ENCODE results near the gene CAPS2.

CAPS2 gene

GRCh38 chr12:75302781-75303180 is 27.3 kb downstream of the CAPS2 start:
- DNase-seq, result no peak

- DNase-seq, result no peak
These were observed 27.9 kb downstream of the CAPS2 start for GRCh38 chr12:75302225-75302624.

- DNase-seq, result no peak
These were observed 35.3 kb downstream of the CAPS2 start for GRCh38 chr12:75294797-75295196.

- DNase-seq, result no peak
These were observed 35.8 kb downstream of the CAPS2 start for GRCh38 chr12:75294336-75294735.

- no peak for DNase-seq
These were observed 39.1 kb downstream of the CAPS2 start for GRCh38 chr12:75291014-75291413.

- DNase-seq, result no peak
These were observed 40.4 kb downstream of the CAPS2 start for GRCh38 chr12:75289753-75290152.

- DNase-seq, result no peak
These were observed 41.3 kb downstream of the CAPS2 start for GRCh38 chr12:75288860-75289259.

GRCh38 chr12:75275702-75276101 is 54.4 kb downstream of the CAPS2 start:
- DNase-seq, result no peak

GRCh38 chr12:75271576-75271975 is 58.5 kb downstream of the CAPS2 start:
- no peak for DNase-seq

GRCh38 chr12:75270157-75270556 is 60.0 kb downstream of the CAPS2 start:
- no peak for DNase-seq

GRCh38 chr12:75269209-75269608 is 60.9 kb downstream of the CAPS2 start:
- DNase-seq, result no peak

- DNase-seq, result no peak
These were observed 69.8 kb downstream of the CAPS2 start for GRCh38 chr12:75260316-75260715.

- no peak for DNase-seq
These were observed 71.0 kb downstream of the CAPS2 start for GRCh38 chr12:75259143-75259542.

GRCh38 chr12:75257510-75257909 is 72.6 kb downstream of the CAPS2 start:
- DNase-seq, result no peak

- DNase-seq, result no peak
These were observed 85.0 kb downstream of the CAPS2 start for GRCh38 chr12:75245108-75245507.

GRCh38 chr12:75239987-75240386 is 90.1 kb downstream of the CAPS2 start:
- DNase-seq, result no peak

GRCh38 chr12:75236206-75236605 is 93.9 kb downstream of the CAPS2 start:
- no peak for DNase-seq

GRCh38 chr12:75227132-75227531 is 103.0 kb downstream of the CAPS2 start:
- DNase-seq, result no peak

Data from stimulated activated CD4-positive, alpha-beta T cell treated with anti-CD3 and anti-CD28 coated beads, Interleukin-4, amount 100 ng/mL, for 24 hours (primary cell).